HG03575 (cell line): ENCODE measurements around the gene HP1BP3.

Experiments
- ATAC-seq: cut with Tn5 transposase; IDR thresholded peaks from one replicate; pipeline ENCODE4 v1.9.1; 2021; ENCODE audit not compliant: unreplicated experiment, insufficient number of reproducible peaks, low FRiP score; ENCODE audit errors: extremely low read depth

Gene HP1BP3

GRCh38 chr1:20775700-20776099 lies 11.4 kb downstream of the HP1BP3 start:
- no peak for ATAC-seq

- ATAC-seq = no peak
These were observed 15.3 kb downstream of the HP1BP3 start for GRCh38 chr1:20771780-20772179.

- ATAC-seq = no peak
These were observed 16.6 kb downstream of the HP1BP3 start for GRCh38 chr1:20770314-20771087.

- no peak for ATAC-seq
These were observed 19.8 kb downstream of the HP1BP3 start for GRCh38 chr1:20767271-20767670.

- ATAC-seq = no peak
These were observed 23.7 kb downstream of the HP1BP3 start for GRCh38 chr1:20763417-20763816.

GRCh38 chr1:20760322-20760721 lies 26.8 kb downstream of the HP1BP3 start:
- ATAC-seq = no peak

GRCh38 chr1:20753589-20753988 lies 33.5 kb downstream of the HP1BP3 start:
- no peak for ATAC-seq

GRCh38 chr1:20751462-20751990 lies 35.6 kb downstream of the HP1BP3 start:
- no peak for ATAC-seq

GRCh38 chr1:20742671-20743070 lies 44.4 kb downstream of the HP1BP3 start:
- no peak for ATAC-seq

GRCh38 chr1:20740781-20741180 lies 46.3 kb downstream of the HP1BP3 start:
- ATAC-seq = no peak

GRCh38 chr1:20739225-20739624 lies 47.9 kb downstream of the HP1BP3 start:
- no peak for ATAC-seq

- ATAC-seq = no peak
These were observed 51.5 kb downstream of the HP1BP3 start for GRCh38 chr1:20735581-20736111.

GRCh38 chr1:20733360-20733975 lies 53.6 kb downstream of the HP1BP3 start:
- no peak for ATAC-seq

- peak; percentile 73 for ATAC-seq
These were observed 54.3 kb downstream of the HP1BP3 start, which contains the start of gene SH2D5 for GRCh38 chr1:20732588-20733359. TSS of gene SH2D5 (minus strand) at chr1:20732703. CDS start at chr1:20728044, 4,659 bp downstream.

- no peak for ATAC-seq
These were observed 55.0 kb downstream of the HP1BP3 start for GRCh38 chr1:20732071-20732587.

- ATAC-seq = no peak
These were observed 55.8 kb downstream of the HP1BP3 start for GRCh38 chr1:20731057-20731991.

- ATAC-seq = no peak
These were observed 56.4 kb downstream of the HP1BP3 start for GRCh38 chr1:20730690-20731056.

- no peak for ATAC-seq
These were observed 57.0 kb downstream of the HP1BP3 start for GRCh38 chr1:20729990-20730689.
